ENCODE results near the gene KCNJ10.

GRCh38 chr1:160096274-160097116, 26.5 kb upstream of the KCNJ10 start:
- TF ChIP-seq MAX (IDR thresholded peaks at IDR 0.05) (no peak), CEBPB (IDR thresholded peaks at IDR 0.05) (no peak), EGR1 (IDR thresholded peaks at IDR 0.05) (no peak), TAF1 (IDR thresholded peaks at IDR 0.05; ENCODE audit: low read depth) (no peak), EP300 (IDR thresholded peaks at IDR 0.05; ENCODE audit: borderline replicate concordance) (no peak), RAD21 (IDR thresholded peaks at IDR 0.05; ENCODE audit: low read depth) (no peak), CREB1 (IDR thresholded peaks at IDR 0.05; ENCODE audit: low read depth) (no peak), TCF12 (IDR thresholded peaks at IDR 0.05; ENCODE audit: low read depth) (no peak), ZBTB7A (IDR thresholded peaks at IDR 0.05; ENCODE audit: low read depth) (no peak), YY1 (IDR thresholded peaks at IDR 0.05; ENCODE audit: low read depth) (no peak), NFIC (IDR thresholded peaks at IDR 0.05) (no peak), REST (IDR thresholded peaks at IDR 0.05; ENCODE audit: low read depth) (no peak), TEAD4 (IDR thresholded peaks at IDR 0.05) (no peak), USF1 (IDR thresholded peaks at IDR 0.05) (no peak)
